Naive B cell (primary cell): ENCODE data around the gene JMJD1C. TPM values are rescaled to one million over a fixed set of nuclear protein-coding genes. Genes with fewer than 3 reads are reported as not detected.
"Not testable (repeated sequence)": the region's sequence is repeated elsewhere in the genome, so short reads cannot be mapped to it uniquely, and the experiment has no call there.

ENCODE experiments used
- ATAC-seq, 2 donors: fragments of 150-1000 bp; cut with Tn5 transposase; 2 replicates each; pipeline ENCODE4 v1.10.0; 2021; ENCODE audit warnings: low read depth in 2 of 2, mild to moderate bottlenecking in 2 of 2, moderate library complexity in 2 of 2
- DNase-seq: peaks from one replicate; pipeline ENCODE4 v3.0.0; 2022
- H3K27ac Mint-ChIP-seq, 6 donors: one replicate each; pipeline ENCODE4 v1.8.0; 2020 to 2022; ENCODE audit warnings: mild to moderate bottlenecking in 6 of 6, mixed read lengths in 6 of 6, moderate library complexity in 5 of 6, inconsistent platforms in 2 of 6
- H3K27me3 Mint-ChIP-seq, 3 donors: one replicate each; pipeline ENCODE4 v1.8.0; 2021 to 2022; ENCODE audit warnings: mixed read lengths in 3 of 3, mild to moderate bottlenecking in 1 of 3
- H3K36me3 Mint-ChIP-seq, 2 donors: one replicate each; pipeline ENCODE4 v1.8.0; 2020 to 2022; ENCODE audit warnings: mixed read lengths in 2 of 2, inconsistent platforms in 1 of 2, mild to moderate bottlenecking in 1 of 2
- H3K4me1 Mint-ChIP-seq, 3 donors: one replicate each; pipeline ENCODE4 v1.8.0; 2020 to 2022; ENCODE audit warnings: mixed read lengths in 3 of 3, inconsistent platforms in 1 of 3, mild to moderate bottlenecking in 1 of 3, moderate library complexity in 1 of 3
- H3K4me3 Mint-ChIP-seq, 8 donors: one replicate each; pipeline ENCODE4 v1.8.0; 2020 to 2022; ENCODE audit warnings: mild to moderate bottlenecking in 8 of 8, mixed read lengths in 8 of 8, moderate library complexity in 8 of 8, inconsistent platforms in 2 of 8
- H3K9me3 Mint-ChIP-seq, 7 donors: one replicate each; pipeline ENCODE4 v1.8.0; 2020 to 2022; ENCODE audit warnings: mixed read lengths in 7 of 7, mild to moderate bottlenecking in 5 of 7, inconsistent platforms in 2 of 7, moderate library complexity in 1 of 7
- polyA plus RNA-seq, 6 donors: library from polyadenylated mRNA; unstranded; fragments of 300-500 nt; fragmentation: Illumina TruSeq; gene quantifications; one replicate each; pipeline ENCODE4 v1.2.3, GENCODE V29; 2021; ENCODE audit warnings: low read depth in 6 of 6

Gene JMJD1C
- polyA plus RNA-seq, 6 donors from 2014 or later, result 51.7 to 154 (median 124) TPM

- ATAC-seq, H3K9me3 Mint-ChIP-seq, H3K4me3 Mint-ChIP-seq, DNase-seq, H3K27me3 Mint-ChIP-seq: not testable (repeated sequence)
- Mint-ChIP-seq H3K36me3 (peaks cover 8 to 16% of the 10 kb centered on the region in 2 donors), H3K27ac (peak overlapping the region in 1 of 6 donors; percentile 79), H3K4me1 (peaks cover 12 to 13% (median 12%) of the 10 kb centered on the region in 3 donors)
These were observed 311.8 kb downstream of the JMJD1C start for GRCh38 chr10:63153868-63154545.

GRCh38 chr10:63150745-63151144 is 315.0 kb downstream of the JMJD1C start:
- no peaks in the 10 kb centered on the region for H3K9me3 Mint-ChIP-seq
- no peak overlapping the region for H3K4me3 Mint-ChIP-seq
- peaks cover 8 to 16% of the 10 kb centered on the region in 2 donors for H3K36me3 Mint-ChIP-seq
- no peaks in the 10 kb centered on the region for H3K27me3 Mint-ChIP-seq
- H3K27ac Mint-ChIP-seq, result peak overlapping the region in 2 of 6 donors; percentile 21 to 57
- DNase-seq (no peak), ATAC-seq (no peak)
- H3K4me1 Mint-ChIP-seq, result peaks cover 20 to 25% (median 22%) of the 10 kb centered on the region in 3 donors

- no peaks in the 10 kb centered on the region for H3K27me3 Mint-ChIP-seq
- H3K36me3 Mint-ChIP-seq, result peaks cover 8% of the 10 kb centered on the region in 2 donors
- no peak overlapping the region for H3K4me3 Mint-ChIP-seq
- peaks cover 27 to 60% (median 52%) of the 10 kb centered on the region in 3 donors for H3K4me1 Mint-ChIP-seq
- H3K9me3 Mint-ChIP-seq, result no peaks in the 10 kb centered on the region
- H3K27ac Mint-ChIP-seq, result peak overlapping the region in 1 of 6 donors; percentile 39
- DNase-seq (no peak), ATAC-seq (no peak)
These were observed 319.3 kb downstream of the JMJD1C start for GRCh38 chr10:63146503-63146902.

- no peak for DNase-seq
- Mint-ChIP-seq H3K9me3 (no peaks in the 10 kb centered on the region), H3K4me3 (peak overlapping the region in 1 of 8 donors; percentile 6), H3K27ac (peak overlapping the region in 2 of 6 donors; percentile 11 to 62), H3K4me1 (peaks cover 27 to 67% (median 56%) of the 10 kb centered on the region in 3 donors), H3K36me3 (peaks cover 3 to 8% of the 10 kb centered on the region in 2 donors), H3K27me3 (no peaks in the 10 kb centered on the region)
- ATAC-seq, result no peak
These were observed 320.0 kb downstream of the JMJD1C start for GRCh38 chr10:63145782-63146181.

GRCh38 chr10:63143987-63144386 is 321.8 kb downstream of the JMJD1C start:
- H3K36me3 Mint-ChIP-seq, result peaks cover 0 to 3% of the 10 kb centered on the region in 2 donors
- H3K27me3 Mint-ChIP-seq, result no peaks in the 10 kb centered on the region

GRCh38 chr10:63142136-63142535 is 323.6 kb downstream of the JMJD1C start:
- no peaks in the 10 kb centered on the region for H3K27me3 Mint-ChIP-seq
- H3K36me3 Mint-ChIP-seq, result peaks cover 0 to 3% of the 10 kb centered on the region in 2 donors
- DNase-seq (no peak), ATAC-seq (no peak)
- peak overlapping the region in 3 of 6 donors; percentile 15 to 58 (median 50) for H3K27ac Mint-ChIP-seq
- H3K4me3 Mint-ChIP-seq, result no peak overlapping the region
- peaks cover 23 to 87% (median 69%) of the 10 kb centered on the region in 3 donors for H3K4me1 Mint-ChIP-seq
- H3K9me3 Mint-ChIP-seq, result no peaks in the 10 kb centered on the region

More at GRCh38 chr10:63143987-63144386, 321.8 kb downstream of the JMJD1C start:
- Mint-ChIP-seq H3K9me3 (no peaks in the 10 kb centered on the region), H3K4me3 (peak overlapping the region in 2 of 8 donors; percentile 4 to 34), H3K27ac (peak overlapping the region in 5 of 6 donors; percentile 34 to 88 (median 76)), H3K4me1 (peaks cover 27 to 75% (median 64%) of the 10 kb centered on the region in 3 donors)
- ATAC-seq (no peak), DNase-seq (no peak)

- no peak for ATAC-seq
- H3K27ac Mint-ChIP-seq, result peak overlapping the region in 3 of 6 donors; percentile 14 to 56 (median 30)
- no peaks in the 10 kb centered on the region for H3K9me3 Mint-ChIP-seq
- peaks cover 0 to 3% of the 10 kb centered on the region in 2 donors for H3K36me3 Mint-ChIP-seq
- H3K27me3 Mint-ChIP-seq, result no peaks in the 10 kb centered on the region
- DNase-seq, result no peak
- no peak overlapping the region for H3K4me3 Mint-ChIP-seq
- H3K4me1 Mint-ChIP-seq, result peaks cover 19 to 86% (median 63%) of the 10 kb centered on the region in 3 donors
These were observed 325.7 kb downstream of the JMJD1C start for GRCh38 chr10:63140077-63140476.

- Mint-ChIP-seq H3K4me3 (no peak overlapping the region), H3K36me3 (peaks cover 0 to under 1% of the 10 kb centered on the region in 2 donors), H3K27ac (no peak overlapping the region)
These were observed 328.5 kb downstream of the JMJD1C start for GRCh38 chr10:63137306-63137705.

GRCh38 chr10:63133821-63134557 is 331.8 kb downstream of the JMJD1C start:
- Mint-ChIP-seq H3K4me1 (peaks cover 17 to 59% (median 38%) of the 10 kb centered on the region in 3 donors), H3K27ac (peak overlapping the region in 5 of 6 donors; percentile 39 to 98 (median 97)), H3K4me3 (peak overlapping the region; percentile 83 to 97 (median 95)), H3K36me3 (no peaks in the 10 kb centered on the region), H3K9me3 (peaks cover 1 to 17% (median 7%) of the 10 kb centered on the region in 7 donors), H3K27me3 (peaks cover 0 to 8% (median 6%) of the 10 kb centered on the region in 3 donors)
- DNase-seq (no peak), ATAC-seq (no peak)

More at GRCh38 chr10:63137306-63137705, 328.5 kb downstream of the JMJD1C start:
- ATAC-seq, result no peak
- no peaks in the 10 kb centered on the region for H3K27me3 Mint-ChIP-seq
- no peak for DNase-seq
- H3K4me1 Mint-ChIP-seq, result peaks cover 21 to 79% (median 62%) of the 10 kb centered on the region in 3 donors
- peaks cover 0 to 6% (median 5%) of the 10 kb centered on the region in 7 donors for H3K9me3 Mint-ChIP-seq

- Mint-ChIP-seq H3K4me1 (peaks cover 13 to 53% (median 32%) of the 10 kb centered on the region in 3 donors), H3K27me3 (peaks cover 3 to 11% (median 8%) of the 10 kb centered on the region in 3 donors), H3K27ac (peak within 1 kb of the TSS; percentile 93 to 98 (median 97)), H3K9me3 (peaks cover 1 to 17% (median 7%) of the 10 kb centered on the region in 7 donors), H3K36me3 (no peaks in the 10 kb centered on the region), H3K4me3 (peak within 1 kb of the TSS; percentile 83 to 97 (median 95))
- ATAC-seq, result peak; percentile 86 to 87
- DNase-seq, result peak; percentile 96
These were observed 332.5 kb downstream of the JMJD1C start, which contains the start of gene NRBF2 for GRCh38 chr10:63133056-63133820. Gene NRBF2 (plus strand): TSS chr10:63133328. CDS start chr10:63133471, 143 bp downstream.

- Mint-ChIP-seq H3K36me3 (no peaks in the 10 kb centered on the region), H3K27ac (peak overlapping the region; percentile 93 to 98 (median 97)), H3K9me3 (peaks cover 1 to 17% (median 7%) of the 10 kb centered on the region in 7 donors), H3K4me1 (peaks cover 13 to 47% (median 26%) of the 10 kb centered on the region in 3 donors), H3K4me3 (peak overlapping the region; percentile 83 to 97 (median 95)), H3K27me3 (peaks cover 3 to 11% (median 8%) of the 10 kb centered on the region in 3 donors)
- ATAC-seq (no peak), DNase-seq (no peak)
These were observed 333.1 kb downstream of the JMJD1C start for GRCh38 chr10:63132651-63133055.

GRCh38 chr10:63129888-63130287 is 335.9 kb downstream of the JMJD1C start:
- no peak for DNase-seq
- peaks cover 8 to 14% (median 11%) of the 10 kb centered on the region in 3 donors for H3K27me3 Mint-ChIP-seq
- no peak overlapping the region for H3K27ac Mint-ChIP-seq

More at GRCh38 chr10:63129888-63130287, 335.9 kb downstream of the JMJD1C start:
- Mint-ChIP-seq H3K4me1 (peaks cover 12 to 23% (median 16%) of the 10 kb centered on the region in 3 donors), H3K9me3 (peaks cover 3 to 17% (median 9%) of the 10 kb centered on the region in 7 donors), H3K4me3 (peak overlapping the region in 2 of 8 donors; percentile 9 to 27), H3K36me3 (no peaks in the 10 kb centered on the region)
- no peak for ATAC-seq
